ENCODE data around the gene MLLT10. TPM values are rescaled to one million over a fixed set of nuclear protein-coding genes. Genes with fewer than 3 reads are reported as not detected.

Gene MLLT10
- total and polyA plus RNA-seq, 9 donors = 23.6 to 55.1 (median 36.8) TPM

GRCh38 chr10:21673668-21674067 lies 139.6 kb downstream of the MLLT10 start:
- intact Hi-C loops (cut with DNase I) = no loop called here
- whole genome bisulfite sequencing, 3 donors = 56 to 62% (median 61%) methylated on average over 2 of the region's 2 CpGs
- no peak for TF ChIP-seq CTCF (IDR thresholded peaks at IDR 0.05)
- no peak for TF ChIP-seq POLR2A (IDR thresholded peaks at IDR 0.05)
- no peak for TF ChIP-seq EP300 (IDR thresholded peaks at IDR 0.05)

GRCh38 chr10:21675157-21675796 lies 141.2 kb downstream of the MLLT10 start:
- no peaks in the 10 kb centered on the region for H3K36me3 ChIP-seq
- H3K9me3 ChIP-seq = no peaks in the 10 kb centered on the region
- H3K27ac ChIP-seq = no peak overlapping the region
- WGBS, 3 donors = 88 to 91% (median 90%) methylated on average over 2 of the region's 2 CpGs
- TF ChIP-seq CTCF (IDR thresholded peaks at IDR 0.05) = no peak
- TF ChIP-seq EP300 (IDR thresholded peaks at IDR 0.05) = no peak
- no peak for TF ChIP-seq POLR2A (IDR thresholded peaks at IDR 0.05)
- H3K27me3 ChIP-seq = no peaks in the 10 kb centered on the region
- H3K4me1 ChIP-seq (ENCODE audit: insufficient read depth) = no peaks in the 10 kb centered on the region
- intact Hi-C loops (cut with DNase I) = no loop called here
- no peak for DNase-seq
- H3K4me3 ChIP-seq = no peak overlapping the region

More at GRCh38 chr10:21673668-21674067, 139.6 kb downstream of the MLLT10 start:
- Histone ChIP-seq H3K27ac (no peak overlapping the region), H3K4me3 (no peak overlapping the region), H3K9me3 (no peaks in the 10 kb centered on the region), H3K36me3 (no peaks in the 10 kb centered on the region), H3K27me3 (no peaks in the 10 kb centered on the region), H3K4me1 (ENCODE audit: insufficient read depth) (no peaks in the 10 kb centered on the region)
- DNase-seq = no peak

GRCh38 chr10:21677551-21677950 lies 143.5 kb downstream of the MLLT10 start:
- H3K36me3 ChIP-seq = no peaks in the 10 kb centered on the region
- H3K27ac ChIP-seq = no peak overlapping the region
- H3K4me1 ChIP-seq (ENCODE audit: insufficient read depth) = no peaks in the 10 kb centered on the region
- 88 to 96% (median 92%) methylated on average over 3 of the region's 3 CpGs for WGBS, 3 donors
- no peak for DNase-seq
- intact Hi-C loops (cut with DNase I) = no loop called here
- no peak for TF ChIP-seq CTCF (IDR thresholded peaks at IDR 0.05)
- TF ChIP-seq EP300 (IDR thresholded peaks at IDR 0.05) = no peak
- no peak for TF ChIP-seq POLR2A (IDR thresholded peaks at IDR 0.05)
- no peak overlapping the region for H3K4me3 ChIP-seq
- no peaks in the 10 kb centered on the region for H3K27me3 ChIP-seq
- no peaks in the 10 kb centered on the region for H3K9me3 ChIP-seq

GRCh38 chr10:21681156-21681555 lies 147.1 kb downstream of the MLLT10 start:
- TF ChIP-seq EP300 (IDR thresholded peaks at IDR 0.05) = no peak
- no peak for TF ChIP-seq POLR2A (IDR thresholded peaks at IDR 0.05)
- no peak for TF ChIP-seq CTCF (IDR thresholded peaks at IDR 0.05)
- Histone ChIP-seq H3K4me1 (ENCODE audit: insufficient read depth) (no peaks in the 10 kb centered on the region), H3K27ac (no peak overlapping the region), H3K27me3 (no peaks in the 10 kb centered on the region), H3K4me3 (no peak overlapping the region), H3K36me3 (no peaks in the 10 kb centered on the region), H3K9me3 (no peaks in the 10 kb centered on the region)
- intact Hi-C loops (cut with DNase I) = no loop called here
- DNase-seq = no peak
- 94 to 96% (median 94%) methylated on average over 3 of the region's 3 CpGs for WGBS, 3 donors

All from ovary (tissue), 9 donors.